ENCODE results near the gene ZFAND3. TPM values are rescaled to one million over a fixed set of nuclear protein-coding genes. Genes with fewer than 3 reads are reported as not detected.

ZFAND3 gene
- total RNA-seq, 4 donors from 2014 or later, result 37.3 to 70.1 (median 55.2) TPM

- intact Hi-C loops (cut with DNase I), result no loop called here
- DNase-seq (ENCODE audit: extremely low spot score), result no peak
- TF ChIP-seq POLR2AphosphoS5 (IDR thresholded peaks at IDR 0.05) (no peak), POLR2A (IDR thresholded peaks at IDR 0.05; ENCODE audit: low read depth) (no peak), EP300 (IDR thresholded peaks at IDR 0.05) (no peak), CTCF (IDR thresholded peaks at IDR 0.05) (no peak)
- no peak overlapping the region for H3K4me3 ChIP-seq
- no peaks in the 10 kb centered on the region for H3K4me1 ChIP-seq
- WGBS, result 93% methylated on average over 9 of the region's 9 CpGs
- H3K27ac ChIP-seq (replicated peaks in 1 of 4), result no peak overlapping the region
- peaks cover 0 to 8% (median 4%) of the 10 kb centered on the region in 4 donors for H3K36me3 ChIP-seq
- H3K27me3 ChIP-seq, result no peaks in the 10 kb centered on the region
- no peaks in the 10 kb centered on the region for H3K9me3 ChIP-seq
Observed at GRCh38 chr6:38192011-38192410, 372.5 kb downstream of the ZFAND3 start.

- Histone ChIP-seq H3K4me1 (no peaks in the 10 kb centered on the region), H3K27ac (replicated peaks in 1 of 4) (no peak overlapping the region), H3K4me3 (no peak overlapping the region), H3K36me3 (peaks cover 0 to 8% (median 4%) of the 10 kb centered on the region in 4 donors), H3K9me3 (no peaks in the 10 kb centered on the region), H3K27me3 (no peaks in the 10 kb centered on the region)
- TF ChIP-seq EP300 (IDR thresholded peaks at IDR 0.05) (no peak), CTCF (IDR thresholded peaks at IDR 0.05) (no peak), POLR2A (IDR thresholded peaks at IDR 0.05; ENCODE audit: low read depth) (no peak), POLR2AphosphoS5 (IDR thresholded peaks at IDR 0.05) (no peak)
- no peak for DNase-seq (ENCODE audit: extremely low spot score)
- WGBS, result 73% methylated on average over 5 of the region's 5 CpGs
- intact Hi-C loops (cut with DNase I), result no loop called here
Observed at GRCh38 chr6:38192487-38192886, 373.0 kb downstream of the ZFAND3 start.

- H3K27me3 ChIP-seq, result no peaks in the 10 kb centered on the region
- intact Hi-C loops (cut with DNase I), result no loop called here
- no peaks in the 10 kb centered on the region for H3K4me1 ChIP-seq
- DNase-seq (ENCODE audit: extremely low spot score), result no peak
- H3K27ac ChIP-seq (replicated peaks in 1 of 4), result no peak overlapping the region
- no peaks in the 10 kb centered on the region for H3K9me3 ChIP-seq
- no peak for TF ChIP-seq POLR2AphosphoS5 (IDR thresholded peaks at IDR 0.05)
- TF ChIP-seq EP300 (IDR thresholded peaks at IDR 0.05), result no peak
- no peak for TF ChIP-seq CTCF (IDR thresholded peaks at IDR 0.05)
- TF ChIP-seq POLR2A (IDR thresholded peaks at IDR 0.05; ENCODE audit: low read depth), result no peak
- H3K4me3 ChIP-seq, result no peak overlapping the region
- WGBS, result 81% methylated on average over 7 of the region's 7 CpGs
- peaks cover 0 to 4% (median 4%) of the 10 kb centered on the region in 4 donors for H3K36me3 ChIP-seq
Observed at GRCh38 chr6:38193051-38193450, 373.5 kb downstream of the ZFAND3 start.

GRCh38 chr6:38193481-38194281 is 374.2 kb downstream of the ZFAND3 start:
- Histone ChIP-seq H3K27me3 (no peaks in the 10 kb centered on the region), H3K27ac (replicated peaks in 1 of 4) (no peak overlapping the region), H3K36me3 (peaks cover 0 to 4% (median 2%) of the 10 kb centered on the region in 4 donors), H3K4me1 (no peaks in the 10 kb centered on the region), H3K4me3 (no peak overlapping the region), H3K9me3 (no peaks in the 10 kb centered on the region)
- no peak for TF ChIP-seq POLR2AphosphoS5 (IDR thresholded peaks at IDR 0.05)
- TF ChIP-seq CTCF (IDR thresholded peaks at IDR 0.05), result no peak
- no peak for TF ChIP-seq POLR2A (IDR thresholded peaks at IDR 0.05; ENCODE audit: low read depth)
- TF ChIP-seq EP300 (IDR thresholded peaks at IDR 0.05), result no peak
- DNase-seq (ENCODE audit: extremely low spot score), result no peak
- 83% methylated on average over 9 of the region's 9 CpGs for WGBS
- intact Hi-C loops (cut with DNase I), result no loop called here

GRCh38 chr6:38194282-38194572 is 374.7 kb downstream of the ZFAND3 start:
- Histone ChIP-seq H3K36me3 (peaks cover 0 to 4% (median 2%) of the 10 kb centered on the region in 4 donors), H3K27ac (replicated peaks in 1 of 4) (no peak overlapping the region), H3K4me3 (no peak overlapping the region), H3K4me1 (no peaks in the 10 kb centered on the region), H3K9me3 (no peaks in the 10 kb centered on the region), H3K27me3 (no peaks in the 10 kb centered on the region)
- WGBS, result 95% methylated on average over 2 of the region's 2 CpGs
- TF ChIP-seq POLR2AphosphoS5 (IDR thresholded peaks at IDR 0.05) (no peak), EP300 (IDR thresholded peaks at IDR 0.05) (no peak), POLR2A (IDR thresholded peaks at IDR 0.05; ENCODE audit: low read depth) (no peak), CTCF (IDR thresholded peaks at IDR 0.05) (no peak)
- no peak for DNase-seq (ENCODE audit: extremely low spot score)
- intact Hi-C loops (cut with DNase I), result no loop called here
